GM23338 (cell line): ENCODE data around the gene CENPB. TPM values are rescaled to one million over a fixed set of nuclear protein-coding genes. Genes with fewer than 3 reads are reported as not detected.

Source experiments
- ATAC-seq: fragments of 200-7000 bp; cut with Tn5 transposase; 3 replicates; pipeline ENCODE4 v1.9.1; 2020
- DNase-seq: peaks from one replicate; pipeline ENCODE4 v3.0.0-alpha.2; 2015; ENCODE audit warnings: low spot score
- H2AFZ ChIP-seq: fragments of 200-600 bp; sonication (generic); 2 replicates; pipeline ENCODE4 v1.8.0; 2016; ENCODE audit warnings: antibody characterized with exemption, mild to moderate bottlenecking, moderate library complexity
- H3F3A ChIP-seq: fragments of 200-600 bp; sonication (generic); replicated peaks from 2 replicates; pipeline ENCODE4 v1.8.0; 2017; ENCODE audit warnings: antibody characterized with exemption, mixed run types, low read depth
- H3K27ac ChIP-seq: fragments of 200-600 bp; sonication (generic); 2 replicates; pipeline ENCODE4 v1.6.1; 2016; ENCODE audit warnings: low read depth
- H3K27me3 ChIP-seq: fragments of 200-600 bp; sonication (generic); 2 replicates; pipeline ENCODE4 v1.8.0; 2016; ENCODE audit warnings: mild to moderate bottlenecking, mixed run types, moderate library complexity; ENCODE audit not compliant: insufficient read depth
- H3K36me3 ChIP-seq: fragments of 200-600 bp; sonication (generic); 2 replicates; pipeline ENCODE4 v1.8.0; 2016; ENCODE audit warnings: mild to moderate bottlenecking; ENCODE audit not compliant: insufficient read depth
- H3K4me1 ChIP-seq: fragments of 200-600 bp; sonication (generic); 2 replicates; pipeline ENCODE4 v1.8.0; 2016; ENCODE audit warnings: mild to moderate bottlenecking, moderate library complexity; ENCODE audit not compliant: insufficient read depth
- H3K4me2 ChIP-seq: fragments of 200-600 bp; sonication (generic); 2 replicates; pipeline ENCODE4 v1.7.1; 2017; ENCODE audit warnings: mixed run types
- H3K4me3 ChIP-seq: fragments of 200-600 bp; sonication (generic); 2 replicates; pipeline ENCODE4 v1.6.1; 2016; ENCODE audit warnings: mixed run types
- H3K79me2 ChIP-seq: fragments of 200-600 bp; sonication (generic); replicated peaks from 2 replicates; pipeline ENCODE4 v1.8.0; 2017; ENCODE audit warnings: mild to moderate bottlenecking; ENCODE audit not compliant: insufficient read depth
- H3K9me2 ChIP-seq: fragments of 200-600 bp; sonication (generic); 2 replicates; pipeline ENCODE4 v1.8.0; 2017; ENCODE audit not compliant: insufficient read depth
- H4K20me1 ChIP-seq: fragments of 200-600 bp; sonication (generic); replicated peaks from 2 replicates; pipeline ENCODE4 v1.8.0; 2017; ENCODE audit warnings: mild to moderate bottlenecking; ENCODE audit not compliant: insufficient read depth
- H3K27ac Mint-ChIP-seq: 2 replicates; pipeline ENCODE4 v1.8.0; 2020; ENCODE audit warnings: inconsistent platforms, mild to moderate bottlenecking, moderate library complexity, mixed read lengths
- H3K27me3 Mint-ChIP-seq: 3 replicates; pipeline ENCODE4 v1.8.0; 2022; ENCODE audit warnings: low read depth, mild to moderate bottlenecking, moderate library complexity, mixed read lengths, inconsistent platforms; ENCODE audit not compliant: insufficient read depth, poor library complexity
- H3K36me3 Mint-ChIP-seq: 3 replicates; pipeline ENCODE4 v1.8.0; 2021; ENCODE audit warnings: low read depth, mild to moderate bottlenecking, inconsistent platforms, moderate library complexity, mixed read lengths
- H3K4me1 Mint-ChIP-seq: 3 replicates; pipeline ENCODE4 v1.8.0; 2020; ENCODE audit warnings: mild to moderate bottlenecking, inconsistent platforms, mixed read lengths
- H3K4me3 Mint-ChIP-seq: 3 replicates; pipeline ENCODE4 v1.8.0; 2021; ENCODE audit warnings: moderate library complexity, mild to moderate bottlenecking, inconsistent platforms, mixed read lengths
- H3K9me3 Mint-ChIP-seq: 3 replicates; pipeline ENCODE4 v1.8.0; 2020; ENCODE audit warnings: moderate library complexity, mild to moderate bottlenecking, inconsistent platforms, mixed read lengths
- ETS1 ChIP-seq: IDR thresholded peaks from 2 replicates; pipeline ENCODE4 v1.6.1; 2016; ENCODE audit warnings: antibody characterized with exemption
- EZH2 ChIP-seq: fragments of 200-600 bp; sonication (generic); IDR thresholded peaks from one replicate; pipeline ENCODE4 v1.8.0; 2017; ENCODE audit warnings: antibody characterized with exemption, mild to moderate bottlenecking, low read depth; ENCODE audit not compliant: unreplicated experiment
- EZH2phosphoT487 ChIP-seq: fragments of 200-600 bp; sonication (generic); IDR thresholded peaks from one replicate; pipeline ENCODE4 v1.8.1; 2018; ENCODE audit warnings: antibody characterized with exemption; ENCODE audit not compliant: unreplicated experiment
- NANOG ChIP-seq: IDR thresholded peaks from 2 replicates; pipeline ENCODE4 v1.6.1; 2016; ENCODE audit warnings: antibody characterized with exemption, borderline replicate concordance
- REST ChIP-seq: IDR thresholded peaks from one replicate; pipeline ENCODE4 v1.6.1; 2018; ENCODE audit warnings: antibody characterized with exemption; ENCODE audit not compliant: unreplicated experiment
- STAT1 ChIP-seq: IDR thresholded peaks from one replicate; pipeline ENCODE4 v1.6.1; 2016; ENCODE audit warnings: antibody characterized with exemption; ENCODE audit not compliant: unreplicated experiment
- ZNF114 ChIP-seq: fragments of 250-450 bp; sonication (Bioruptor Pico); IDR thresholded peaks from 2 replicates; pipeline ENCODE4 v1.5.0; 2020; ENCODE audit warnings: mild to moderate bottlenecking, moderate library complexity
- ZNF331 ChIP-seq: fragments of 250-450 bp; sonication (Bioruptor Pico); IDR thresholded peaks from 2 replicates; pipeline ENCODE4 v1.5.0; 2020; ENCODE audit warnings: low read depth, mild to moderate bottlenecking, moderate library complexity
- ZNF462 ChIP-seq: fragments of 250-450 bp; sonication (Bioruptor Pico); IDR thresholded peaks from 2 replicates; pipeline ENCODE4 v1.5.0; 2020; ENCODE audit warnings: mild to moderate bottlenecking, moderate library complexity
- polyA plus RNA-seq: library from polyadenylated mRNA; unstranded; fragments of >200 nt; fragmentation: Nextera tagmentation; extraction: Ambion mirVana; gene quantifications from 2 replicates; pipeline ENCODE4 v1.2.1, GENCODE V29; 2016
- total RNA-seq: library from RNA; depleted of rRNA; stranded (reverse); fragments of >200 nt; shearing (Covaris generic); gene quantifications from 2 replicates; pipeline ENCODE4 v1.2.3, GENCODE V29; 2014

CENPB gene
- total and polyA plus RNA-seq, 2 experiments from 2014 or later: 10.8 to 52.1 TPM

GRCh38 chr20:3819411-3820047 lies 33.0 kb upstream of the CENPB start:
- Histone ChIP-seq H3K4me2 (peak overlapping the region; percentile 74), H3K4me1 (peaks cover 16% of the 10 kb centered on the region; the same call in 1 of the 2 replicates), H3K36me3 (no peaks in the 10 kb centered on the region), H4K20me1 (no peaks in the 10 kb centered on the region), H3F3A (peaks cover 4% of the 10 kb centered on the region; the same call in 1 of the 2 replicates), H3K27me3 (no peaks in the 10 kb centered on the region), H3K9me2 (no peaks in the 10 kb centered on the region), H3K4me3 (peak overlapping the region; percentile 78), H3K27ac (peak overlapping the region; percentile 53; the same call in 1 of the 2 replicates), H2AFZ (peak overlapping the region; percentile 73), H3K79me2 (no peaks in the 10 kb centered on the region)
- Mint-ChIP-seq H3K4me3 (peak overlapping the region; percentile 87), H3K27me3 (peaks cover 6% of the 10 kb centered on the region), H3K36me3 (no peaks in the 10 kb centered on the region; the same call in 1 of the 3 replicates), H3K4me1 (peaks cover 23% of the 10 kb centered on the region), H3K27ac (no peak overlapping the region), H3K9me3 (no peaks in the 10 kb centered on the region)
- DNase-seq (no peak), ATAC-seq (no peak)
- TF ChIP-seq ZNF331 (CRISPR knock-in tag) (no peak), EZH2 (no peak), REST (no peak), ZNF114 (CRISPR knock-in tag) (no peak), ETS1 (no peak), ZNF462 (no peak), STAT1 (no peak), NANOG (no peak), EZH2phosphoT487 (no peak)
